K562 (cell line): ENCODE results near the gene IGF2BP3. TPM values are rescaled to one million over a fixed set of nuclear protein-coding genes. Genes with fewer than 3 reads are reported as not detected.

Source experiments
- ATAC-seq: fragments of 200-7000 bp; cut with Tn5 transposase; 3 replicates; pipeline ENCODE4 v1.9.1; 2020; ENCODE audit warnings: moderate library complexity
- BruUV-seq: library from RNA; stranded (reverse); fragments of 400-500 nt; replicated peaks from 2 replicates; lab custom pipeline; 2021; lab: Mats Ljungman, UMichigan
- CTCF ChIA-PET: fragments of 300-600 bp; formaldehyde crosslinking; extraction: SDS; loops from one replicate; lab custom pipeline; 2021; ENCODE audit warnings: low intra/inter-chr PET ratio; lab: Yijun Ruan, JAX
- POLR2A ChIA-PET: fragments of 300-600, 350-650 bp; sonication (Branson Sonifier 250); formaldehyde crosslinking; extraction: SDS; loops from one replicate; lab custom pipeline; 2021; ENCODE audit warnings: antibody characterized with exemption, inconsistent platforms; lab: Yijun Ruan, JAX
- DNase-seq, 4 experiments: peaks; one replicate each; pipeline versions ENCODE4 v3.0.0 to v3.0.0-alpha.2; 2011 to 2018; ENCODE audit warnings: low spot score in 3 of 4, mixed read lengths in 3 of 4; ENCODE audit errors: extremely low read depth in 1 of 4
- FAIRE-seq: peaks from 2 replicates; lab custom pipeline; 2011; peaks lifted over from hg19 to GRCh38; lab: Jason Lieb, UNC
- H2AFZ ChIP-seq: 2 replicates; pipeline ENCODE4 v1.6.0; 2011; ENCODE audit warnings: low read depth, low read length, control low read depth, inconsistent platforms
- H3K27ac ChIP-seq: fragments of 200-600 bp; 3 replicates; pipeline ENCODE4 v1.8.0; 2011; ENCODE audit warnings: low read depth, mild to moderate bottlenecking, control low read depth, inconsistent platforms, low read length, moderate library complexity, mixed read lengths; ENCODE audit errors: extremely low read depth
- H3K27me3 ChIP-seq, 2 experiments: fragments of 300-600 bp in 1 of 2; 2 replicates in 1 of 2; 3 replicates in 1 of 2; pipeline versions ENCODE4 v1.6.0 to v1.8.0; 2011; ENCODE audit warnings: inconsistent platforms in 2 of 2, low read length in 2 of 2, mild to moderate bottlenecking in 1 of 2, mixed read lengths in 1 of 2, moderate library complexity in 1 of 2; ENCODE audit not compliant: control insufficient read depth in 2 of 2, insufficient read depth in 2 of 2
- H3K36me3 ChIP-seq: fragments of 300-600 bp; 3 replicates; pipeline ENCODE4 v1.8.0; 2011; ENCODE audit warnings: mild to moderate bottlenecking, low read length, inconsistent platforms; ENCODE audit not compliant: control insufficient read depth, insufficient read depth
- H3K4me1 ChIP-seq, 2 experiments: fragments of 200-600 bp in 1 of 2; replicated peaks in 1 of 2; 2 replicates in 1 of 2; 3 replicates in 1 of 2; pipeline versions ENCODE4 v1.5.1 to v1.8.0; 2011; ENCODE audit warnings: inconsistent platforms in 2 of 2, low read length in 2 of 2, mild to moderate bottlenecking in 1 of 2, mixed read lengths in 1 of 2, moderate library complexity in 1 of 2; ENCODE audit not compliant: control insufficient read depth in 2 of 2, insufficient read depth in 2 of 2
- H3K4me2 ChIP-seq: 2 replicates; pipeline ENCODE4 v1.6.1; 2011; ENCODE audit warnings: low read length, control low read depth, inconsistent platforms, mixed read lengths; ENCODE audit not compliant: insufficient read depth
- H3K4me3 ChIP-seq: fragments of 200-600 bp; sonication (generic), shearing (Covaris generic); 2 replicates; pipeline ENCODE4 v1.5.1; 2016; ENCODE audit warnings: control low read depth, inconsistent platforms
- H3K79me2 ChIP-seq: fragments of 200-600 bp; 3 replicates; pipeline ENCODE4 v1.8.0; 2011; ENCODE audit warnings: low read length, inconsistent platforms; ENCODE audit not compliant: control insufficient read depth, insufficient read depth
- H3K9ac ChIP-seq, 2 experiments: 2 replicates each; pipeline versions ENCODE4 v1.6.0 to v1.6.1; 2011; ENCODE audit warnings: low read depth in 2 of 2, low read length in 2 of 2, control low read depth in 1 of 2, inconsistent platforms in 1 of 2, mild to moderate bottlenecking in 1 of 2, mixed read lengths in 1 of 2; ENCODE audit not compliant: insufficient read depth in 1 of 2
- H3K9me1 ChIP-seq: one replicate; pipeline ENCODE4 v1.6.0; 2011; ENCODE audit warnings: inconsistent platforms, mild to moderate bottlenecking, low read length, moderate library complexity; ENCODE audit not compliant: control insufficient read depth, insufficient read depth
- H3K9me3 ChIP-seq: replicated peaks from 2 replicates; pipeline ENCODE4 v1.5.1; 2011; ENCODE audit warnings: low read depth, low read length, inconsistent platforms; ENCODE audit not compliant: control insufficient read depth, insufficient read depth
- H4K20me1 ChIP-seq: replicated peaks from 2 replicates; pipeline ENCODE4 v1.6.1; 2011; ENCODE audit warnings: low read length, inconsistent platforms, mixed read lengths; ENCODE audit not compliant: control insufficient read depth, insufficient read depth
- FIP1L1 ChIP-seq: fragments of 200-400 bp; formaldehyde crosslinking; IDR thresholded peaks from 2 replicates; pipeline ENCODE4 v1.6.1; 2018; ENCODE audit warnings: mild to moderate bottlenecking, low read depth, low read length; ENCODE audit not compliant: poor library complexity, severe bottlenecking
- HLTF ChIP-seq: fragments of 450-650 bp; IDR thresholded peaks from 2 replicates; pipeline ENCODE4 v1.6.1; 2016
- POLR2A ChIP-seq: fragments of 450-650 bp; conservative IDR thresholded peaks from 2 replicates; pipeline ENCODE4 v1.6.1; 2016
- SMC3 ChIP-seq: conservative IDR thresholded peaks from 2 replicates; pipeline ENCODE4 v1.6.1; 2011; ENCODE audit warnings: low read depth, low read length, improper control_type of control experiment; ENCODE audit not compliant: insufficient read depth
- ZNF699 ChIP-seq: fragments of 250-450 bp; sonication (Bioruptor Pico); IDR thresholded peaks from 2 replicates; pipeline ENCODE4 v1.8.0; 2021; ENCODE audit warnings: mild to moderate bottlenecking, moderate library complexity; ENCODE audit not compliant: insufficient replicate concordance
- WGBS: fragments of 100-300 bp; shearing (Covaris generic); methylation state at CpG from one replicate; pipeline ENCODE4 v1.1.6; 2016; ENCODE audit warnings: low coverage, mixed read lengths; ENCODE audit not compliant: insufficient coverage; ENCODE audit errors: missing lambda C conversion rate; 5-methylcytosine and 5-hydroxymethylcytosine counted together
- in situ Hi-C: fragments of 300-500 bp; cut with MboI; formaldehyde crosslinking; loops from 4 replicates; pipeline ENCODE4 v1.15.0; 2018; ENCODE audit warnings: inconsistent platforms, mixed read lengths
- intact Hi-C: fragments of 100-400 bp; cut with micrococcal nuclease; formaldehyde crosslinking; loops from 2 replicates; pipeline ENCODE4 v1.14.2; 2022
- polyA plus RNA-seq, 8 experiments: library from polyadenylated mRNA; depleted of rRNA in 4 of 8; stranded (reverse) in 5 of 8; unstranded in 3 of 8; fragments of >200 nt; fragmentation: Nextera tagmentation in 2 of 8; fragmentation: Illumina TruSeq in 1 of 8; extraction: Ambion mirVana in 2 of 8; extraction: Trizol in 1 of 8; gene quantifications; 2 replicates each; pipeline versions ENCODE4 v1.2.1 to v1.2.3, GENCODE V29; 2011 to 2014; ENCODE audit warnings: inconsistent platforms in 1 of 8, missing spikeins in 1 of 8
- total RNA-seq, 7 experiments: library from RNA; depleted of rRNA in 6 of 7; stranded (reverse); fragments of >200 nt in 6 of 7; fragmentation: Illumina TruSeq in 2 of 7; extraction: Trizol in 2 of 7; gene quantifications; 2 replicates each; pipeline versions ENCODE4 v1.2.1 to v1.2.3, GENCODE V29; 2011 to 2021; ENCODE audit warnings: low replicate concordance in 1 of 7
- TF ChIP-seq, protein P1 (sequence below): fragments of 250-450 bp; sonication (Bioruptor Pico); IDR thresholded peaks from 2 replicates; pipeline ENCODE4 v1.5.0; 2021; ENCODE audit warnings: mild to moderate bottlenecking, borderline replicate concordance

The IGF2BP3 gene
- total and polyA plus RNA-seq, 9 of the 15 experiments (the other 6 are each of a cell fraction or from before 2014, with no cell fraction given) = 8.4 to 88.1 (median 61.2) TPM

DNA sequence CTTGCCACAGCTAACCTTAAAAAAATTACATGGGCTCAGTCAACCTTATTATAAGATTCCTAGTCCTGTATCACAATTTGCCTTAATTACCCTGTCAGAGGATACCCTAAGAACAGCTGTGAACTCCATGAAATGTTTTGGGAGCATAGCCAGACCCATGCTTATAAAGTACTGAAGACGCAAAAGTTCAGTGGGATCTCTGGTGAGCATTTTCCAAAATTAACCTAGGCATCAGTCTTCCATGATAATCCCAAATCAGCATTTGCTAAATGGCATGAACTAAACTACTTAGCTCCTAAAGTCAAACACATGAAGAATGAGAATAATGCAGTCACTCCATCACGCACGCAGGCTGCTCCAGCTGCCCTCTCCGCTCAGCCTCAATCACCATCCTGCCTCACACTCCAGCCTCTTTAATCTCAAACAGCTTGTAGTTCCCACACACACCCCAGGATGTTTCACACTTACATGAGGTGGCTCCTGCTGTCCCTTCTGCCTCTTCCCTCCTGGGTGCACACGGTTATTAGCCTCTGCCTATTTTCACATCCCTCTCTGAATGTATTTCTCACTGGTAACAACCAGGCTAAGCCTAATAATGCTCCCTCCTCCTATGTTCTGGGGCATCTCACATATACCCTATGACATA is 15.3 kb downstream of the IGF2BP3 start:
- Histone ChIP-seq H3K4me3 (no peak overlapping the region), H4K20me1 (peaks cover 10% of the 10 kb centered on the region; the same call in 1 of the 2 replicates), H3K27ac (no peak overlapping the region), H3K4me2 (no peak overlapping the region; the same call in 1 of the 2 replicates), H3K4me1 (peaks cover 0 to 2% of the 10 kb centered on the region in 2 experiments; a peak in 1 of 5 replicates), H3K36me3 (peaks cover 68% of the 10 kb centered on the region), H3K27me3 (no peaks in the 10 kb centered on the region), H3K9ac (no peak overlapping the region), H3K9me1 (no peaks in the 10 kb centered on the region), H2AFZ (no peak overlapping the region), H3K79me2 (peaks cover 96% of the 10 kb centered on the region), H3K9me3 (no peaks in the 10 kb centered on the region)
- TF ChIP-seq FIP1L1 (no peak), SMC3 (no peak), POLR2A (peak; percentile 42; the same call in 1 of the 2 replicates)
- POLR2A ChIA-PET = interaction anchor here (1.7 kb wide), 1 partner anchor 10 kb away, joined by 6 read pairs; no protein-coding TSS in a partner anchor
- intact Hi-C loops (no loop called here), in situ Hi-C loops (no loop called here)
- no TSS peak for BruUV-seq
- ATAC-seq (peak; percentile 39), DNase-seq (no peak), FAIRE-seq (no peak)
- CTCF ChIA-PET = no interaction called here
- WGBS = 88% methylated on average over 5 of the region's 5 CpGs

DNA sequence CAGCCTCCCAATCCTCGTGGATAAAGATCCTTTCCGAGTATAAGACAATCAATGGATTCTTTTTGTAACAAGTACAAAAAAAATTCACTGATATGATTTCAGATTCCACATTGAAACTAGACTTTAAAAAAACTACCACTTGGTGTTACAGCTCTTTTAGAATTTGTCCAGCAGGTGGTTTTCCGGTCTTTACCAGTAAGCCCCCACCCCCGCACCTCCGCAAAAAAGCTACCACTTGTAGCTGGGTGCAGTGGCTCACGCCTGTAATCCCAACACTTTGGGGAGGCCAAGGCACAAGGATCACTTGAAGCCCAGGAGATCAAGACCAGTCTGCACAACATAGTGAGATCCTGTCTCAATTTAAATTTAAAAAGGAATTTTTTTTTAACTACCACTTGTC is 19.8 kb downstream of the IGF2BP3 start:
- CTCF ChIA-PET = no interaction called here
- Histone ChIP-seq H4K20me1 (peaks cover 10% of the 10 kb centered on the region; the same call in 1 of the 2 replicates), H2AFZ (no peak overlapping the region), H3K36me3 (peaks cover 63% of the 10 kb centered on the region), H3K79me2 (peaks cover 93% of the 10 kb centered on the region), H3K9me3 (no peaks in the 10 kb centered on the region), H3K9ac (no peak overlapping the region), H3K27ac (no peak overlapping the region), H3K9me1 (no peaks in the 10 kb centered on the region), H3K4me2 (no peak overlapping the region), H3K4me1 (no peaks in the 10 kb centered on the region; a peak in 1 of 5 replicates), H3K4me3 (no peak overlapping the region), H3K27me3 (no peaks in the 10 kb centered on the region)
- POLR2A ChIA-PET = interaction anchor here (1.5 to 2.1 kb wide), 3 partner anchors 8 to 17 kb away, joined by 5 to 12 read pairs (median 6); no protein-coding TSS in a partner anchor
- BruUV-seq = no TSS peak
- 80% methylated on average over 6 of the region's 6 CpGs for WGBS
- in situ Hi-C loops = no loop called here
- FAIRE-seq (no peak), DNase-seq (no peak), ATAC-seq (no peak)
- no peak for TF ChIP-seq HLTF
- TF ChIP-seq ZNF699 (CRISPR knock-in tag) = no peak
- TF ChIP-seq, protein P1, sequence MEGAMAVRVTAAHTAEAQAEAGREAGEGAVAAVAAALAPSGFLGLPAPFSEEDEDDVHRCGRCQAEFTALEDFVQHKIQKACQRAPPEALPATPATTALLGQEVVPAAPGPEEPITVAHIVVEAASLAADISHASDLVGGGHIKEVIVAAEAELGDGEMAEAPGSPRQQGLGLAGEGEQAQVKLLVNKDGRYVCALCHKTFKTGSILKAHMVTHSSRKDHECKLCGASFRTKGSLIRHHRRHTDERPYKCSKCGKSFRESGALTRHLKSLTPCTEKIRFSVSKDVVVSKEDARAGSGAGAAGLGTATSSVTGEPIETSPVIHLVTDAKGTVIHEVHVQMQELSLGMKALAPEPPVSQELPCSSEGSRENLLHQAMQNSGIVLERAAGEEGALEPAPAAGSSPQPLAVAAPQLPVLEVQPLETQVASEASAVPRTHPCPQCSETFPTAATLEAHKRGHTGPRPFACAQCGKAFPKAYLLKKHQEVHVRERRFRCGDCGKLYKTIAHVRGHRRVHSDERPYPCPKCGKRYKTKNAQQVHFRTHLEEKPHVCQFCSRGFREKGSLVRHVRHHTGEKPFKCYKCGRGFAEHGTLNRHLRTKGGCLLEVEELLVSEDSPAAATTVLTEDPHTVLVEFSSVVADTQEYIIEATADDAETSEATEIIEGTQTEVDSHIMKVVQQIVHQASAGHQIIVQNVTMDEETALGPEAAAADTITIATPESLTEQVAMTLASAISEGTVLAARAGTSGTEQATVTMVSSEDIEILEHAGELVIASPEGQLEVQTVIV (CRISPR knock-in tag) = no peak
- intact Hi-C loops = no loop called here
